OCI-LY7 (cell line): Measurements from ENCODE around the gene TRAPPC6A.

Source experiments
- EZH2phosphoT487 ChIP-seq: fragments of 200-600 bp; sonication (generic); IDR thresholded peaks from 2 replicates; pipeline ENCODE4 v1.6.1; 2018; ENCODE audit warnings: low read depth, borderline replicate concordance, mild to moderate bottlenecking, mixed run types, antibody characterized with exemption, low read length, moderate library complexity, mixed read lengths
- TF ChIP-seq, protein P1 (sequence below): fragments of 200-600 bp; sonication (generic); conservative IDR thresholded peaks from 2 replicates; pipeline ENCODE4 v1.5.1; 2014; ENCODE audit warnings: mild to moderate bottlenecking, antibody characterized with exemption, low read length, moderate library complexity, mixed read lengths

DNA sequence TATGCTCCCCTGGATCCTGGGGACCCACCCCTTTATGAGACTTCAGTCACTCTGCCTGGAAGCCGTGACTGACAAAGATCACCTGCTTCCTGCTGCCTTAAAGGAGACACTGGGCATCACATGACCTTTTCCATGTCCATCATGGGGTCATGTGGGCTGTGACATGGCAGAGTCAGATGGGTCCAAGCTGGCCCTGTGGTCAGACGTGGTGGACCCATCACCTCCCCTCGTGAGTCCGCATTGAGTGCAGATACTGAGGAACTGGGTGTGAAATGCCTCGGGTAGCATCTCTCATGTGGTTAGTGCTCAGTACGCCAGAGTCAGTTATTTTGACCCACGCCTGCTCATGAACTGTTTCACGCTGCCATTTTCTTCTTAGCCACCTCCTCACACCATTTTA is 44.4 kb downstream of the TRAPPC6A start:
- TF ChIP-seq, protein P1, sequence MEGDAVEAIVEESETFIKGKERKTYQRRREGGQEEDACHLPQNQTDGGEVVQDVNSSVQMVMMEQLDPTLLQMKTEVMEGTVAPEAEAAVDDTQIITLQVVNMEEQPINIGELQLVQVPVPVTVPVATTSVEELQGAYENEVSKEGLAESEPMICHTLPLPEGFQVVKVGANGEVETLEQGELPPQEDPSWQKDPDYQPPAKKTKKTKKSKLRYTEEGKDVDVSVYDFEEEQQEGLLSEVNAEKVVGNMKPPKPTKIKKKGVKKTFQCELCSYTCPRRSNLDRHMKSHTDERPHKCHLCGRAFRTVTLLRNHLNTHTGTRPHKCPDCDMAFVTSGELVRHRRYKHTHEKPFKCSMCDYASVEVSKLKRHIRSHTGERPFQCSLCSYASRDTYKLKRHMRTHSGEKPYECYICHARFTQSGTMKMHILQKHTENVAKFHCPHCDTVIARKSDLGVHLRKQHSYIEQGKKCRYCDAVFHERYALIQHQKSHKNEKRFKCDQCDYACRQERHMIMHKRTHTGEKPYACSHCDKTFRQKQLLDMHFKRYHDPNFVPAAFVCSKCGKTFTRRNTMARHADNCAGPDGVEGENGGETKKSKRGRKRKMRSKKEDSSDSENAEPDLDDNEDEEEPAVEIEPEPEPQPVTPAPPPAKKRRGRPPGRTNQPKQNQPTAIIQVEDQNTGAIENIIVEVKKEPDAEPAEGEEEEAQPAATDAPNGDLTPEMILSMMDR = no peak
- no peak for TF ChIP-seq EZH2phosphoT487
